GM10248 (cell line): ENCODE data around the gene CRISP1.

Experiments used
- CTCF ChIA-PET: fragments of 300-600 bp; sonication (Branson Sonifier 250); formaldehyde crosslinking; extraction: SDS; loops from one replicate; lab custom pipeline; 2021; ENCODE audit warnings: antibody characterized with exemption; lab: Yijun Ruan, JAX
- POLR2A ChIA-PET: fragments of 350-650 bp; sonication (Branson Sonifier 250); formaldehyde crosslinking; extraction: SDS; loops from one replicate; lab custom pipeline; 2020; ENCODE audit warnings: antibody characterized with exemption; lab: Yijun Ruan, JAX
- DNase-seq: peaks from one replicate; pipeline ENCODE4 v3.0.0; 2012; ENCODE audit errors: extremely low spot score
- TF ChIP-seq, protein P1 (sequence below): IDR thresholded peaks from 2 replicates; pipeline ENCODE4 v1.5.1; 2012; ENCODE audit warnings: mild to moderate bottlenecking, low read depth; ENCODE audit errors: extremely low read depth, missing control alignments, control extremely low read depth

CRISP1 gene

GRCh38 chr6:49833386-49833785 is 32.9 kb downstream of the CRISP1 start:
- CTCF ChIA-PET = no interaction called here

GRCh38 chr6:49826743-49827406 is 39.5 kb downstream of the CRISP1 start:
- TF ChIP-seq, protein P1, sequence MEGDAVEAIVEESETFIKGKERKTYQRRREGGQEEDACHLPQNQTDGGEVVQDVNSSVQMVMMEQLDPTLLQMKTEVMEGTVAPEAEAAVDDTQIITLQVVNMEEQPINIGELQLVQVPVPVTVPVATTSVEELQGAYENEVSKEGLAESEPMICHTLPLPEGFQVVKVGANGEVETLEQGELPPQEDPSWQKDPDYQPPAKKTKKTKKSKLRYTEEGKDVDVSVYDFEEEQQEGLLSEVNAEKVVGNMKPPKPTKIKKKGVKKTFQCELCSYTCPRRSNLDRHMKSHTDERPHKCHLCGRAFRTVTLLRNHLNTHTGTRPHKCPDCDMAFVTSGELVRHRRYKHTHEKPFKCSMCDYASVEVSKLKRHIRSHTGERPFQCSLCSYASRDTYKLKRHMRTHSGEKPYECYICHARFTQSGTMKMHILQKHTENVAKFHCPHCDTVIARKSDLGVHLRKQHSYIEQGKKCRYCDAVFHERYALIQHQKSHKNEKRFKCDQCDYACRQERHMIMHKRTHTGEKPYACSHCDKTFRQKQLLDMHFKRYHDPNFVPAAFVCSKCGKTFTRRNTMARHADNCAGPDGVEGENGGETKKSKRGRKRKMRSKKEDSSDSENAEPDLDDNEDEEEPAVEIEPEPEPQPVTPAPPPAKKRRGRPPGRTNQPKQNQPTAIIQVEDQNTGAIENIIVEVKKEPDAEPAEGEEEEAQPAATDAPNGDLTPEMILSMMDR = no peak
- CTCF ChIA-PET = interaction anchor here (1.4 kb wide), 1 partner anchor 23 kb away, joined by 3 read pairs; no protein-coding TSS in a partner anchor
- DNase-seq = peak; percentile 10
- POLR2A ChIA-PET = no interaction called here

More at GRCh38 chr6:49833386-49833785, 32.9 kb downstream of the CRISP1 start:
- no peak for DNase-seq
- TF ChIP-seq, protein P1 = no peak
- POLR2A ChIA-PET = no interaction called here

GRCh38 chr6:49815166-49815565 is 51.2 kb downstream of the CRISP1 start:
- POLR2A ChIA-PET = no interaction called here
- no peak for DNase-seq
- TF ChIP-seq, protein P1 = no peak
- CTCF ChIA-PET = interaction anchor here (1.0 to 2.0 kb wide), 3 partner anchors 10 to 14 kb away, joined by 4 to 5 read pairs (median 4); no protein-coding TSS in a partner anchor

DNA sequence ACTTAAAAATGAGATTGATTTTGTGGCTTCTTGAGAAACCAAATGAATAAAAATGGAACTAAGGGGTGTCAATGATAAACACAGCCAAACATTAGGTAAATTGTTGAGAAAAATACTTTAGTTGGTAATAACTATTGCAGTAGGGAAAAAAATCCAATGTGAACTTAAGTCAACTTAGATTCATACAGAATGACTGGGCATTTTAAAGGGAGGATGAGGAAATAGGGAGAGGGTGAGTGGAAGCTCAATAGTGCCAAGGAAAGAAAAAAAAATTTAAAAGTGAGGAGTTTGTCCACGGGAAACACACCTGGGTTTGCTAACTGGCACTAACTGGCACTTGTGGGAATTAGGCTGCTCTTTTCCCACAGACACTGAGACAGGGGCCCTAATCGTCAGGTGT is 53.1 kb downstream of the CRISP1 start:
- TF ChIP-seq, protein P1 = no peak
- ChIA-PET POLR2A (no interaction called here), CTCF (no interaction called here)
- no peak for DNase-seq

DNA sequence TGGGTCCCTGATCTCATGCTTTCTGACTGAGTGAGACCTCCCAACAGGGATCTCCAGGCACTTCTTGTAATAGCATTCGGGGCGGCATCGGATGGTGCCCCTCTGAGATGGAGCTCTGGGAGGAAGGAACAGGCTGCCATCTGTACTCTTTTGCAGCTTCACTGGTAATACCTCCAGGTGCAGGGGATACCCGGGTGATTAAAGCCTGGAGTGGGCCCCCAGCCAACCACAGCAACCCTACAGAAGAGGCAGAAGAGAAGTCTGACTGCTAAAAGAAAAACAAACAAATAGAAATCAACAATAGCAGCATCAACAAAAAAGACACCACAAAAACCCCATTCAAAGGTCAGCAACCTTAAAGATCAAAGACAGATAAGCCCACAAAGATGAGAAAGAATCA is 60.2 kb downstream of the CRISP1 start:
- TF ChIP-seq, protein P1 = no peak
- ChIA-PET POLR2A (no interaction called here), CTCF (no interaction called here)
- no peak for DNase-seq

GRCh38 chr6:49805246-49805645 is 61.1 kb downstream of the CRISP1 start:
- TF ChIP-seq, protein P1 = no peak
- POLR2A ChIA-PET = no interaction called here

More at GRCh38 chr6:49805246-49805645, 61.1 kb downstream of the CRISP1 start:
- no peak for DNase-seq
- CTCF ChIA-PET = interaction anchor here (0.9 to 1.1 kb wide), 2 partner anchors 10 to 44 kb away, joined by 3 to 4 read pairs; no protein-coding TSS in a partner anchor
